K562 (cell line): Measurements from ENCODE around the gene PJA1. TPM values are rescaled to one million over a fixed set of nuclear protein-coding genes. Genes with fewer than 3 reads are reported as not detected.

ENCODE experiments used
- CBFA2T2 ChIP-seq: fragments of 450-650 bp; conservative IDR thresholded peaks from 2 replicates; pipeline ENCODE4 v1.6.1; 2017; ENCODE audit warnings: mild to moderate bottlenecking
- CBFA2T3 ChIP-seq: fragments of 450-650 bp; IDR thresholded peaks from 2 replicates; pipeline ENCODE4 v1.6.1; 2017
- CBFB ChIP-seq: sonication (generic); formaldehyde crosslinking; IDR thresholded peaks from 2 replicates; pipeline ENCODE4 v1.4.0; 2020; ENCODE audit warnings: mild to moderate bottlenecking, missing genetic modification reagents
- CHD1 ChIP-seq: fragments of 200-600 bp; sonication (generic); IDR thresholded peaks from one replicate; pipeline ENCODE4 v1.6.1; 2012; ENCODE audit warnings: mild to moderate bottlenecking, moderate library complexity, low read length, inconsistent platforms
- ETS2 ChIP-seq: IDR thresholded peaks from 2 replicates; pipeline ENCODE4 v1.6.1; 2016; ENCODE audit warnings: borderline replicate concordance, missing genetic modification characterization, mild to moderate bottlenecking, moderate library complexity, missing compliant biosample characterization; ENCODE audit not compliant: poor library complexity, severe bottlenecking
- HSF4 ChIP-seq: fragments of 250-450 bp; sonication (Bioruptor Pico); IDR thresholded peaks from 2 replicates; pipeline ENCODE4 v2.1.2; 2022; ENCODE audit warnings: mild to moderate bottlenecking, moderate library complexity, borderline replicate concordance
- RREB1 ChIP-seq: fragments of 250-450 bp; sonication (Bioruptor Pico); IDR thresholded peaks from 2 replicates; pipeline ENCODE4 v1.4.0; 2020
- SMARCA4 ChIP-seq: fragments of 450-650 bp; IDR thresholded peaks from 2 replicates; pipeline ENCODE4 v1.6.1; 2016
- TAL1 ChIP-seq: fragments of 450-650 bp; IDR thresholded peaks from 2 replicates; pipeline ENCODE4 v1.6.1; 2016; ENCODE audit warnings: mild to moderate bottlenecking
- TCF3 ChIP-seq: sonication (generic); formaldehyde crosslinking; IDR thresholded peaks from 2 replicates; pipeline ENCODE4 v1.4.0; 2020; ENCODE audit warnings: mild to moderate bottlenecking, missing genetic modification reagents
- polyA plus RNA-seq, 8 experiments: library from polyadenylated mRNA; depleted of rRNA in 4 of 8; stranded (reverse) in 5 of 8; unstranded in 3 of 8; fragments of >200 nt; fragmentation: Nextera tagmentation in 2 of 8; fragmentation: Illumina TruSeq in 1 of 8; extraction: Ambion mirVana in 2 of 8; extraction: Trizol in 1 of 8; gene quantifications; 2 replicates each; pipeline versions ENCODE4 v1.2.1 to v1.2.3, GENCODE V29; 2011 to 2014; ENCODE audit warnings: inconsistent platforms in 1 of 8, missing spikeins in 1 of 8
- total RNA-seq, 7 experiments: library from RNA; depleted of rRNA in 6 of 7; stranded (reverse); fragments of >200 nt in 6 of 7; fragmentation: Illumina TruSeq in 2 of 7; extraction: Trizol in 2 of 7; gene quantifications; 2 replicates each; pipeline versions ENCODE4 v1.2.1 to v1.2.3, GENCODE V29; 2011 to 2021; ENCODE audit warnings: low replicate concordance in 1 of 7

Gene PJA1
- total and polyA plus RNA-seq, 9 of the 15 experiments (the other 6 are each of a cell fraction or from before 2014, with no cell fraction given): 1.6 to 6.0 (median 4.0) TPM

- TF ChIP-seq RREB1 (no peak), TAL1 (peak; percentile 40; the same call in 1 of the 2 replicates), CHD1 (no peak), ETS2 (tag) (no peak), TCF3 (CRISPR knock-in tag) (peak; percentile 64; the same call in 1 of the 2 replicates), CBFB (CRISPR knock-in tag) (no peak), HSF4 (CRISPR knock-in tag) (no peak), CBFA2T3 (peak; percentile 75), CBFA2T2 (peak; percentile 54), SMARCA4 (peak; percentile 21; the same call in 1 of the 2 replicates)
These were observed 51.5 kb downstream of the PJA1 start (continued) for GRCh38 chrX:69113723-69114122.
